ENCODE results near the gene C1QTNF2.
A peak's percentile ranks its signal among the peaks of the same experiment; 100 is the strongest.

Gene C1QTNF2

GRCh38 chr5:160357394-160357793, 13.0 kb downstream of the C1QTNF2 start:
- H3K4me3 ChIP-seq (ENCODE audit: low read depth in 1 of 2, low read length in 2 of 2), result peak overlapping the region in 1 of 2 donors; percentile 40
- H3K27ac ChIP-seq (ENCODE audit: low read length), result no peak overlapping the region
- no peaks in the 10 kb centered on the region for H3K36me3 ChIP-seq (ENCODE audit: control insufficient read depth in 1 of 2, insufficient read depth in 2 of 2, low read length in 2 of 2)
- peaks cover 0 to 19% of the 10 kb centered on the region in 2 donors for H3K4me1 ChIP-seq (ENCODE audit: control insufficient read depth in 1 of 2, insufficient read depth in 2 of 2, low read length in 2 of 2)
- H3K9me3 ChIP-seq (ENCODE audit: control insufficient read depth in 1 of 2, low read length in 2 of 2), result no peaks in the 10 kb centered on the region
- no peaks in the 10 kb centered on the region for H3K27me3 ChIP-seq (ENCODE audit: low read depth, low read length)

DNA sequence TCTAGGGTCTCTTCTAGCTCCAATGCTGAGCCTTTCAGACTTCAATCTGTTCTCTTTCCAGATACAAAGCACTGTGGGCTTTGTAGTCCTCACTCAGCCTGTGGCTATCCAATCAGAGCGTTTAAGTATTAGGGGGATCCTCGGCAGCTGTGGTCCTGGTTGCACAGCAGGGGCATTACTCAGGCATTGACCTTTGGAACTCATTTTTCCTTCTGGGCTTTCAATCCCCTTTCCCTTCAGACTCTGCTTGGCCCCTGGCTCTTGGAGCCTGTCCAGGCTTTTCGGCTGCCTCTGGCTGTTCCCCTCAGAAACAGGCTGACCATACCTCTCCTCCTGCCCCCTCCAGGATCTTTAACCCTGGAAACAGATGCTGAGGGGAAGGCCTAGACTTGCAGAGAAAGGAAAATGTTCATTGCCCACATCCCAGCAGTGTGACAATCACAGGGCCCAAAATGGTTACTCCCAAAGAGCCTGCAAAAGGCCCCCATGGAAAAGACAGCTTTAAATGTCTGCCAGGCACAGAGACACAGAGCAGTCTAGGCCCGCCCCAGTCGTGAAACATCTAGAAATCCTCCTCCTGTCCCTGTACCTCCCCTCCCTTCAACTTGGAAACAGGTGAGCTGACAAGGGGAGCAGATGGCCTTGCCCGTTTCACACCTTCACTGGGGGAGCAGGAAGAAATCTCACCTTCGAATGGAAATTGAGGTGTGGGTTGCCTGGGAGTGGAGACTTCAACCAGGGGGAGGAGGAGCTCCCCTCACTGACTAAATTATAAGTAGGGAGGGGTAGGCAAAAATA, 13.7 kb downstream of the C1QTNF2 start:
- Histone ChIP-seq H3K9me3 (ENCODE audit: control insufficient read depth in 1 of 2, low read length in 2 of 2) (no peaks in the 10 kb centered on the region), H3K27ac (ENCODE audit: low read length) (peak overlapping the region; percentile 19), H3K36me3 (ENCODE audit: control insufficient read depth in 1 of 2, insufficient read depth in 2 of 2, low read length in 2 of 2) (no peaks in the 10 kb centered on the region), H3K27me3 (ENCODE audit: low read depth, low read length) (no peaks in the 10 kb centered on the region), H3K4me1 (ENCODE audit: control insufficient read depth in 1 of 2, insufficient read depth in 2 of 2, low read length in 2 of 2) (peaks cover 0 to 19% of the 10 kb centered on the region in 2 donors), H3K4me3 (ENCODE audit: low read depth in 1 of 2, low read length in 2 of 2) (no peak overlapping the region)

GRCh38 chr5:160354666-160355065, 15.8 kb downstream of the C1QTNF2 start:
- H3K9me3 ChIP-seq (ENCODE audit: control insufficient read depth in 1 of 2, low read length in 2 of 2), result no peaks in the 10 kb centered on the region
- H3K4me3 ChIP-seq (ENCODE audit: low read depth in 1 of 2, low read length in 2 of 2), result no peak overlapping the region
- H3K27ac ChIP-seq (ENCODE audit: low read length), result no peak overlapping the region
- H3K27me3 ChIP-seq (ENCODE audit: low read depth, low read length), result no peaks in the 10 kb centered on the region
- H3K4me1 ChIP-seq (ENCODE audit: control insufficient read depth in 1 of 2, insufficient read depth in 2 of 2, low read length in 2 of 2), result peaks cover 0 to 19% of the 10 kb centered on the region in 2 donors
- peaks cover 0 to under 1% of the 10 kb centered on the region in 2 donors for H3K36me3 ChIP-seq (ENCODE audit: control insufficient read depth in 1 of 2, insufficient read depth in 2 of 2, low read length in 2 of 2)

- no peaks in the 10 kb centered on the region for H3K9me3 ChIP-seq (ENCODE audit: control insufficient read depth in 1 of 2, low read length in 2 of 2)
- H3K27ac ChIP-seq (ENCODE audit: low read length), result no peak overlapping the region
- no peaks in the 10 kb centered on the region for H3K27me3 ChIP-seq (ENCODE audit: low read depth, low read length)
- H3K4me3 ChIP-seq (ENCODE audit: low read depth in 1 of 2, low read length in 2 of 2), result no peak overlapping the region
- H3K36me3 ChIP-seq (ENCODE audit: control insufficient read depth in 1 of 2, insufficient read depth in 2 of 2, low read length in 2 of 2), result peaks cover 0 to 10% of the 10 kb centered on the region in 2 donors
- H3K4me1 ChIP-seq (ENCODE audit: control insufficient read depth in 1 of 2, insufficient read depth in 2 of 2, low read length in 2 of 2), result peaks cover 0 to 16% of the 10 kb centered on the region in 2 donors
Measured at GRCh38 chr5:160353379-160353778, 17.0 kb downstream of the C1QTNF2 start.

DNA sequence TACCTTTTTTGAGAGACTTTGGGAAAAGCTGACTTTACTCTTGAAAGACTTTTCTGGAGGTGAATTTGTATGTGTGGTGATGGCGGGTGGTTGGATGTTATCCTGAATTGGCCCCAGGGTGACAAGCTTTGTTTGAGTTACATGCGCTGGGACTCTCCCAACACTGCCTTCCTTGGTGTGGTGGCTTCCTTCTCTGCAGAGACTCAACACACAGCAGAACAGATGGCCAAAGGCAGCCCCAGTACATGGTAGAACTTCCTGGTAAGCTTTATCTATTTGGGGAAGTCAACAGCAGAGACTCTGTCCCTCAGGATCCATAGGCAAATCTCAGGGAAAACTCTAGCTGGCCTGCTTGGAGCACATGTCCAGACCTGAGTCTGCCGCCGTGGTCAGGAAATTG, 18.1 kb downstream of the C1QTNF2 start:
- peaks cover 0 to 10% of the 10 kb centered on the region in 2 donors for H3K36me3 ChIP-seq (ENCODE audit: control insufficient read depth in 1 of 2, insufficient read depth in 2 of 2, low read length in 2 of 2)
- H3K9me3 ChIP-seq (ENCODE audit: control insufficient read depth in 1 of 2, low read length in 2 of 2), result no peaks in the 10 kb centered on the region
- H3K27me3 ChIP-seq (ENCODE audit: low read depth, low read length), result no peaks in the 10 kb centered on the region
- peaks cover 0 to 9% of the 10 kb centered on the region in 2 donors for H3K4me1 ChIP-seq (ENCODE audit: control insufficient read depth in 1 of 2, insufficient read depth in 2 of 2, low read length in 2 of 2)
- no peak overlapping the region for H3K4me3 ChIP-seq (ENCODE audit: low read depth in 1 of 2, low read length in 2 of 2)
- no peak overlapping the region for H3K27ac ChIP-seq (ENCODE audit: low read length)

GRCh38 chr5:160349935-160350303, 20.5 kb downstream of the C1QTNF2 start:
- H3K36me3 ChIP-seq (ENCODE audit: control insufficient read depth in 1 of 2, insufficient read depth in 2 of 2, low read length in 2 of 2), result peaks cover 0 to 10% of the 10 kb centered on the region in 2 donors
- no peaks in the 10 kb centered on the region for H3K9me3 ChIP-seq (ENCODE audit: control insufficient read depth in 1 of 2, low read length in 2 of 2)
- no peaks in the 10 kb centered on the region for H3K4me1 ChIP-seq (ENCODE audit: control insufficient read depth in 1 of 2, insufficient read depth in 2 of 2, low read length in 2 of 2)
- H3K27me3 ChIP-seq (ENCODE audit: low read depth, low read length), result no peaks in the 10 kb centered on the region
- no peak overlapping the region for H3K4me3 ChIP-seq (ENCODE audit: low read depth in 1 of 2, low read length in 2 of 2)
- no peak overlapping the region for H3K27ac ChIP-seq (ENCODE audit: low read length)

- no peaks in the 10 kb centered on the region for H3K4me1 ChIP-seq (ENCODE audit: control insufficient read depth in 1 of 2, insufficient read depth in 2 of 2, low read length in 2 of 2)
- H3K9me3 ChIP-seq (ENCODE audit: control insufficient read depth in 1 of 2, low read length in 2 of 2), result no peaks in the 10 kb centered on the region
- no peak overlapping the region for H3K4me3 ChIP-seq (ENCODE audit: low read depth in 1 of 2, low read length in 2 of 2)
- H3K36me3 ChIP-seq (ENCODE audit: control insufficient read depth in 1 of 2, insufficient read depth in 2 of 2, low read length in 2 of 2), result peaks cover 0 to 10% of the 10 kb centered on the region in 2 donors
- H3K27ac ChIP-seq (ENCODE audit: low read length), result no peak overlapping the region
- no peaks in the 10 kb centered on the region for H3K27me3 ChIP-seq (ENCODE audit: low read depth, low read length)
Measured at GRCh38 chr5:160349249-160349934, 21.0 kb downstream of the C1QTNF2 start.

DNA sequence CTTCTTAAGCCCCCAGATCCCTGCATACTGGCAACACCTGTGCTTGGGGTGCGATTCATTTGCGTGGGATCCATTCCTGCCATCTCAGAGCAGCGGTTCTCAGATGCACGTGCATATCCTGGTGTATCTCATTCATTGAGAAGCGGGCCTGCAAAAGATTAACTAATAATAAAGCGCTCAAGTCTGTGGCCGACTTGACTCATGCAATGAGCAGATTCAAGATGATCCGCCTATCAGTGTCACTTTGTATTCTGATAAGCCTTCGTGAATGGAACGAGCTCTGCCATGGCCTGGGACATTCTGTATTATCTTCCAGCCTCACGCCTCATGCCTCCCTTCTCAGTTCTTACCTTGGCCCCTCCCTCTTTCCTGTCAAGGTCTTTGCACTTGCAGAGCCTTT, 22.3 kb downstream of the C1QTNF2 start:
- H3K27ac ChIP-seq (ENCODE audit: low read length), result no peak overlapping the region
- H3K4me1 ChIP-seq (ENCODE audit: control insufficient read depth in 1 of 2, insufficient read depth in 2 of 2, low read length in 2 of 2), result no peaks in the 10 kb centered on the region
- no peaks in the 10 kb centered on the region for H3K9me3 ChIP-seq (ENCODE audit: control insufficient read depth in 1 of 2, low read length in 2 of 2)
- no peak overlapping the region for H3K4me3 ChIP-seq (ENCODE audit: low read depth in 1 of 2, low read length in 2 of 2)
- no peaks in the 10 kb centered on the region for H3K27me3 ChIP-seq (ENCODE audit: low read depth, low read length)
- H3K36me3 ChIP-seq (ENCODE audit: control insufficient read depth in 1 of 2, insufficient read depth in 2 of 2, low read length in 2 of 2), result peaks cover 0 to 10% of the 10 kb centered on the region in 2 donors

DNA sequence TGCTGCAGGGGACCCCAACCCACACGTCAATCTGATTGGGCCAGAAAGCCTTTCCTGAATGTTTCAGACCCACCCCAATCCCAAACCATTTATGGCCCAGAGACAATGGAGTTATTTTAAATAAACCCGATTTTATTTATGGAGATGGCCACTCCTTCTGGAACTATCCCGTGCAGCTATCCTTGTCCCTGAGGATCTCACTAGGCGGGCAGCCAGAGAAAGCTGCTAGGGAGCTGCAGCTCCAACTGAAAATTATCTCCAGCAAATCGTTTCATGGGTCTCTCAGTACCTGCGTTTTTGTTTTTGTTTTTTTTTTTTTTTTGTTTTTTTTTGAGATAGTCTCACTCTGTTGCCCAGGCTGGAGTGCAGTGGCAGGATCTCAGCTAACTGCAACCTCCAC, 23.0 kb downstream of the C1QTNF2 start:
- no peaks in the 10 kb centered on the region for H3K27me3 ChIP-seq (ENCODE audit: low read depth, low read length)
- no peaks in the 10 kb centered on the region for H3K4me1 ChIP-seq (ENCODE audit: control insufficient read depth in 1 of 2, insufficient read depth in 2 of 2, low read length in 2 of 2)
- H3K4me3 ChIP-seq (ENCODE audit: low read depth in 1 of 2, low read length in 2 of 2), result no peak overlapping the region
- H3K9me3 ChIP-seq (ENCODE audit: control insufficient read depth in 1 of 2, low read length in 2 of 2), result no peaks in the 10 kb centered on the region
- peaks cover 0 to 10% of the 10 kb centered on the region in 2 donors for H3K36me3 ChIP-seq (ENCODE audit: control insufficient read depth in 1 of 2, insufficient read depth in 2 of 2, low read length in 2 of 2)
- H3K27ac ChIP-seq (ENCODE audit: low read length), result no peak overlapping the region

GRCh38 chr5:160342413-160342941, 27.9 kb downstream of the C1QTNF2 start:
- Histone ChIP-seq H3K9me3 (ENCODE audit: control insufficient read depth in 1 of 2, low read length in 2 of 2) (no peaks in the 10 kb centered on the region), H3K4me1 (ENCODE audit: control insufficient read depth in 1 of 2, insufficient read depth in 2 of 2, low read length in 2 of 2) (no peaks in the 10 kb centered on the region), H3K27ac (ENCODE audit: low read length) (no peak overlapping the region), H3K27me3 (ENCODE audit: low read depth, low read length) (no peaks in the 10 kb centered on the region), H3K36me3 (ENCODE audit: control insufficient read depth in 1 of 2, insufficient read depth in 2 of 2, low read length in 2 of 2) (no peaks in the 10 kb centered on the region), H3K4me3 (ENCODE audit: low read depth in 1 of 2, low read length in 2 of 2) (no peak overlapping the region)

DNA sequence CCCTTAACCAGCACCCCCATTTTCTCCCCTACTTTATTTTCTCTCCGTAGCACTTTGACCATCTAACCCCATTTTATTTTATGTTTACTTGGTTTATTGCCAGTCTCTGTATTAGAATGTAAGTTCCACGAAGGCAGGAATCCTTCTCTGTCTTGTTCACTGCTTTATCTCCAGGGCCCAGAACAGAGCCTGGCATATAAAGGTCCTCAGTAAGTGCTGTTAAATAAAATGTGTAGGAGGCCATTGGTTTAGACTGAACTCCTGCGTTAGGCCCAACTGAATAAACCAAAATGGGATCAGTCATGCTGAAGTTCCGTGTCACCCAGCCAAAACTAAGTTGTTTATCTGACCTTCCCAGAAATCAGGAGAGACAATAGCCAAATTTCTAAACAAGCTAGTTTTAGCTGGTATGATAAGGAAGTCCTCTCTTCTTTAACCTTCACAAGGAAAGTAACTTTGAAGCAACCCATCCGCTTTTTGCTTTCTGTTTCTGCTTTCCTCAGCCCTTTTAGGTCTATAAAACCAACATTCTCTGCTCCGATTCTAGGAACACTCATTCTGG, 29.0 kb downstream of the C1QTNF2 start:
- H3K36me3 ChIP-seq (ENCODE audit: control insufficient read depth in 1 of 2, insufficient read depth in 2 of 2, low read length in 2 of 2), result no peaks in the 10 kb centered on the region
- no peaks in the 10 kb centered on the region for H3K27me3 ChIP-seq (ENCODE audit: low read depth, low read length)
- no peaks in the 10 kb centered on the region for H3K9me3 ChIP-seq (ENCODE audit: control insufficient read depth in 1 of 2, low read length in 2 of 2)
- no peak overlapping the region for H3K4me3 ChIP-seq (ENCODE audit: low read depth in 1 of 2, low read length in 2 of 2)
- H3K4me1 ChIP-seq (ENCODE audit: control insufficient read depth in 1 of 2, insufficient read depth in 2 of 2, low read length in 2 of 2), result no peaks in the 10 kb centered on the region
- H3K27ac ChIP-seq (ENCODE audit: low read length), result no peak overlapping the region

Data from muscle layer of duodenum (tissue), 2 donors.